Stomach (tissue), 4 donors: ENCODE results near the gene C16orf90.

Source experiments
- POLR2A ChIP-seq, 4 donors: fragments of 450-650 bp; IDR thresholded peaks; one replicate each; pipeline ENCODE4 v1.6.1; 2016; ENCODE audit warnings: antibody characterized with exemption in 4 of 4, control low read depth in 2 of 4, mild to moderate bottlenecking in 1 of 4, moderate library complexity in 1 of 4
- POLR2AphosphoS5 ChIP-seq, 3 donors: sonication (generic); formaldehyde crosslinking; IDR thresholded peaks; one replicate each; pipeline ENCODE4 v1.6.1; 2016; ENCODE audit warnings: antibody characterized with exemption in 3 of 3

GRCh38 chr16:3534126-3534525 is 38.8 kb upstream of the C16orf90 start:
- TF ChIP-seq POLR2A (IDR thresholded peaks at IDR 0.05) (no peak), POLR2AphosphoS5 (IDR thresholded peaks at IDR 0.05) (no peak)
